Measurements from ENCODE around the gene ZNF883. TPM values are rescaled to one million over a fixed set of nuclear protein-coding genes. Genes with fewer than 3 reads are reported as not detected.

The ZNF883 gene
- total and polyA plus RNA-seq, 8 donors, result 1.0 to 8.8 (median 7.2) TPM

GRCh38 chr9:112917987-112918362 is 94.0 kb downstream of the ZNF883 start:
- Histone ChIP-seq H3K27ac (no peak overlapping the region), H3K4me1 (peaks cover 0 to 4% of the 10 kb centered on the region in 2 donors), H3K36me3 (no peaks in the 10 kb centered on the region), H3K9me3 (no peaks in the 10 kb centered on the region), H3K4me3 (no peak overlapping the region), H3K27me3 (no peaks in the 10 kb centered on the region)
- no peak for DNase-seq
- TF ChIP-seq CTCF (IDR thresholded peaks at IDR 0.05), result no peak
- no peak for ATAC-seq
- intact Hi-C loops (cut with DNase I), result no loop called here

GRCh38 chr9:112917047-112917986 is 94.7 kb downstream of the ZNF883 start:
- no peak overlapping the region for H3K27ac ChIP-seq
- intact Hi-C loops (cut with DNase I), result no loop called here
- no peak for TF ChIP-seq CTCF (IDR thresholded peaks at IDR 0.05)
- H3K9me3 ChIP-seq, result no peaks in the 10 kb centered on the region
- H3K4me3 ChIP-seq, result no peak overlapping the region
- H3K4me1 ChIP-seq, result no peaks in the 10 kb centered on the region
- ATAC-seq, result peak; percentile 56
- H3K27me3 ChIP-seq, result no peaks in the 10 kb centered on the region
- no peaks in the 10 kb centered on the region for H3K36me3 ChIP-seq
- DNase-seq, result no peak

- no peaks in the 10 kb centered on the region for H3K4me1 ChIP-seq
- H3K27ac ChIP-seq, result no peak overlapping the region
- H3K36me3 ChIP-seq, result no peaks in the 10 kb centered on the region
- intact Hi-C loops (cut with DNase I), result no loop called here
- H3K27me3 ChIP-seq, result no peaks in the 10 kb centered on the region
- no peak overlapping the region for H3K4me3 ChIP-seq
- ATAC-seq (no peak), DNase-seq (no peak)
- no peaks in the 10 kb centered on the region for H3K9me3 ChIP-seq
- TF ChIP-seq CTCF (IDR thresholded peaks at IDR 0.05), result no peak
Measured at GRCh38 chr9:112914524-112914923, 97.5 kb downstream of the ZNF883 start.

GRCh38 chr9:112913326-112913725 is 98.7 kb downstream of the ZNF883 start:
- Histone ChIP-seq H3K27ac (no peak overlapping the region), H3K9me3 (no peaks in the 10 kb centered on the region), H3K4me3 (no peak overlapping the region), H3K36me3 (no peaks in the 10 kb centered on the region), H3K4me1 (no peaks in the 10 kb centered on the region), H3K27me3 (no peaks in the 10 kb centered on the region)
- TF ChIP-seq CTCF (IDR thresholded peaks at IDR 0.05), result no peak
- no peak for DNase-seq
- ATAC-seq, result no peak
- intact Hi-C loops (cut with DNase I), result no loop called here

- ATAC-seq (peak; percentile 54), DNase-seq (no peak)
- H3K9me3 ChIP-seq, result no peaks in the 10 kb centered on the region
- no peaks in the 10 kb centered on the region for H3K36me3 ChIP-seq
- H3K4me1 ChIP-seq, result no peaks in the 10 kb centered on the region
- intact Hi-C loops (cut with DNase I), result no loop called here
- TF ChIP-seq CTCF (IDR thresholded peaks at IDR 0.05), result no peak
- no peak overlapping the region for H3K4me3 ChIP-seq
- no peak overlapping the region for H3K27ac ChIP-seq
- H3K27me3 ChIP-seq, result no peaks in the 10 kb centered on the region
Measured at GRCh38 chr9:112912636-112913035, 99.4 kb downstream of the ZNF883 start.

Data from left lung (tissue), 10 donors.